ENCODE results near the gene ANKMY1.

GRCh38 chr2:240589850-240590525 lies 32.2 kb upstream of the ANKMY1 start:
- TF ChIP-seq CTCF (IDR thresholded peaks at IDR 0.05; ENCODE audit: low read depth, low read length) (no peak), POLR2A (IDR thresholded peaks at IDR 0.05; ENCODE audit: extremely low read depth, insufficient read length) (no peak)

All from NB4 (cell line).